Raji (cell line): Measurements from ENCODE around the gene NPDC1.

Experiments
- POLR2A ChIP-seq: IDR thresholded peaks from 2 replicates; pipeline ENCODE4 v1.6.1; 2011; ENCODE audit warnings: low read depth, low read length, control low read depth; ENCODE audit not compliant: insufficient read depth

NPDC1 gene

DNA sequence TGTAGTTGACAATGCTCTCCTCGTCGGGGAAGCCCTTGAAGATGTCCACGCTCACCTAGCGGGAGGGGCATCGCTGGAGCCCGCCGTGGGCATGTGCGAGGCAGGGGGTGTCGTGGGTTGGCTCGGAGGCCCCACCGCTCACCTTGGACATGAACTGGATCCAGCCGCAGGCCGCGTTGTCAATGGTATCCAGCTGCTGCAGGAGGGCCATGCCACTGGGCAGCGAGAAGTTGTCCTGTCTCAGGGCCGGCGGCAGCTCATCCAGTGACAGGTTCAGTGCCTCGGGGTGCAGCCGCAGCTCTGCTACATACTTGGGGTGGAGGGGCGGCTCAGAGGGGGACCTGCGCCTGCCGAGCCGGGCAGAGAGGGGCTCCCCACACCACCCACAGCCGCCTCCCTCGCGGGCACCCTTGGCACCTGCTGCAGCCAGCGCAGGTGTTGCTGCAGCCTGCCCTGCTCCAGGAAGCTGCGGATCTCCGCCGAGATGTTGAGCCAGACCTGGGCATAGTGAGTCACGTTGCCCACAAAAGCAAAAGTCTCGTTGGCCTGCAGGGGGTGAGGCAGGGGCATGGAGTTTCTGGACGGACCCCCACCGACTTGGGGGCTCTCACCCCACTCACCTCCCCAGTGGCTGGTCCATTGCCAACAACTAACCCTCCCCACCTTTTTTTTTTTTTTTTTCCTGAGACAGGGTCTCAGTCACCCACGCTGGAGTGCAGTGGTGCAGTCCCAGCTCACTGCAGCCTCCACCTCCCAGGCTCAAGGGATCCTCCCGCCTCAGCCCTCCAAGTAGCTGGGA, 27.0 kb downstream of the NPDC1 start:
- TF ChIP-seq POLR2A = no peak

DNA sequence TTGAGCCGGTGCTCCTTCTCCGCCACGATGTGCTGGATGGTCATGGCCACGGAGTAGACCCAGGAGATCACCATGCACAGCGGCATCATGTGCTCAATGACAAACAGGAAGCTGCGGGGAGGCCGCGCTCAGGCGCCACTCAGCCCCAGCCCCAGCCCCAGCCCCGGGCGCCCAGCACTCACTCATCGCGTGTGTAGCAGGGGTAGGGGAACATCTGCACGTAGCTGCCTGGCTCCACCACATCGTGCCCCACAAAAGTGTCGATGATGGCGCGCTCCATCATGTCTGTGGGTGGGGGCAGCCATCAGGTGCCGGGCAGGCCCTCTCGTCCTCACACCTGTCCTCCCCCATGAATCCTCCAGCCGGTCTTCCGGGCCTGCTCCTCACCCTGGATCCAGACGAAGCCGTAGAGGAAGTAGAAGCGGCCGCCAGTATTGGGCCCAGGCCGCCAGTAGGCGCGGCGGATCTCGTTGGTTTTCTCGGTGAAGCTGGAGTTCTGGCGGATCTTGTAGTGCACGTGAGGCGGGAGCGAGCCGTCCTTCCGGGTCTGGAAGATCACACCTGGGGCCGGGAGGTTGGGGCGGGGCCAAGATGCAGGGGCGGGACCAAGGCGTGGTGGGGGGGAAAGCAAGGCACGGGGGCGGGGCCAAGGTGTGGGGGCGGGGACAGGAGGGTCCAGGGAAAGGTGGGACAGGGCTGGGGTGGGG, 28.0 kb downstream of the NPDC1 start:
- no peak for TF ChIP-seq POLR2A

DNA sequence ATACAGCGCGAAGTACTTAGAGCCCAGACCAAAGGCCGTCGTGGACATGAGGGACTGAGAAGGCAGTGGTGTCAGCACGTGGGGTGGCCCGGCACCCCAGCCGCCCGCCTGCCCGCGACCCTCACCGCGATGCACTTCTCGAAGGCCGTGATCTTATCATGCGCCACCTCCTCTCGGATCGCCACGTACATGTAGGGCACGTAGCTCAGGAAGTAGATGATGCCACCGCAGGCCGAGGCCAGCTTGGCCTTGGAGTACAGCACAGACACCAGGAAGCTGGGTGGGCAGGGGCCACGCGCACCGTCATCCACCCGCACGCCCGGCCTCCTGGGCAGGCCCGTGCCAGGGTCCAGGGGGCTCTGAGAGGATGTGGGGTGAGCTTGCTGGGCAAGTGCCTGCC, 28.9 kb downstream of the NPDC1 start:
- TF ChIP-seq POLR2A = no peak

DNA sequence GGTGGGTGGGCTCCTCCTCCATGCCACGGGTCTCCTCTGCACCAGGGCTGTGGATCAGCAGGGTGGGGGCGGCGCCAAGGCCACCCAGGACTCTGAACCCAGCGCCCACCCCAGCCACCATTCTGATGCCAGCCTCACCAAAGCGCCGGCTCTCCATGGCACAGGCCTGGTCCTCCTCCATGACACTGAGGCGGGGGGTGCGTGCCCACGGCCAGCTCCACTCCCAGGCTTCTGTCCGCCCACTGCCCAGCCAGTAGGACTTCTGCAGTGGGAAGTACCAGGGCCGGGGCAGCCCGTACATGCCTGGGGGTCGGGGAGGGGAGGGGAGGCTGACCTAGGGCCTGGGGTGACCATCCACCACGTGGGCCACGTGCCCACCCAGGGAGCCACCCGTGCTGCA, 29.5 kb downstream of the NPDC1 start:
- no peak for TF ChIP-seq POLR2A

DNA sequence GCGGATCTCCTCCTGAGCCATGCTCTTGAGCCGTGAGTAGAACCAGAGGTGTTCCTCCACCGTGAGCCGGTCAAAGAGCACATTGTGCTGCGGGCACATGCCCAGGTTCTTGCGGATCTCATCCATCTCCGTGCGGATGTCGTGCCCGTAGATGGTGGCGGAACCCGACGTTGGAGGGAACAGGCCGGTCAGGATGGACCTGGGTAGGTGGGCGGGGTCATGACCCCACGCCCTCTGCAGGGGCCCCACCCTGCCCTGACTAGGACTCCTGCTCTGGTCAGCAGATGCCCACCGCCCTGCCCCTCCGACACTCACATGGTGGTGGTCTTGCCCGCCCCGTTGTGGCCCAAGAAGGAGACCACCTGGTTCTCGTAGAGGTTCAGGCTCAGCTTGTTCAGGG, 30.0 kb downstream of the NPDC1 start:
- TF ChIP-seq POLR2A = no peak

DNA sequence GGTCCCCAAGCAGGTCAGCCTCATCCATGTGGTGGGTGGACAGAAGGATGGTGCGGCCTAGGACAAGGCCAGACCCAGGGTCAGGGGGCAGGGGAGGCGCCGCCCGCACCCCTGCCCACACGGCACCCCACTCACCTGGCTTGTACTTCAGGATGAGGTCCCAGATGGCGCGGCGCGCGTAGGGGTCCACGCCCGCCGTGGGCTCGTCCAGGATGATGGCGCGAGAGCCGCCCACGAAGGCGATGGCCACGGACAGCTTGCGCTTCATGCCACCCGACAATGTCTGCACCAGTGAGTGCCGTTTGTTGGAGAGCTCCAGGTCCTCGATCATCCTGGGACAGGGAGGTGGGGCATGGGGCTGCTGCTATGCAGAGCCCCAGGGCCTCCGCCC, 30.4 kb downstream of the NPDC1 start:
- TF ChIP-seq POLR2A = no peak

DNA sequence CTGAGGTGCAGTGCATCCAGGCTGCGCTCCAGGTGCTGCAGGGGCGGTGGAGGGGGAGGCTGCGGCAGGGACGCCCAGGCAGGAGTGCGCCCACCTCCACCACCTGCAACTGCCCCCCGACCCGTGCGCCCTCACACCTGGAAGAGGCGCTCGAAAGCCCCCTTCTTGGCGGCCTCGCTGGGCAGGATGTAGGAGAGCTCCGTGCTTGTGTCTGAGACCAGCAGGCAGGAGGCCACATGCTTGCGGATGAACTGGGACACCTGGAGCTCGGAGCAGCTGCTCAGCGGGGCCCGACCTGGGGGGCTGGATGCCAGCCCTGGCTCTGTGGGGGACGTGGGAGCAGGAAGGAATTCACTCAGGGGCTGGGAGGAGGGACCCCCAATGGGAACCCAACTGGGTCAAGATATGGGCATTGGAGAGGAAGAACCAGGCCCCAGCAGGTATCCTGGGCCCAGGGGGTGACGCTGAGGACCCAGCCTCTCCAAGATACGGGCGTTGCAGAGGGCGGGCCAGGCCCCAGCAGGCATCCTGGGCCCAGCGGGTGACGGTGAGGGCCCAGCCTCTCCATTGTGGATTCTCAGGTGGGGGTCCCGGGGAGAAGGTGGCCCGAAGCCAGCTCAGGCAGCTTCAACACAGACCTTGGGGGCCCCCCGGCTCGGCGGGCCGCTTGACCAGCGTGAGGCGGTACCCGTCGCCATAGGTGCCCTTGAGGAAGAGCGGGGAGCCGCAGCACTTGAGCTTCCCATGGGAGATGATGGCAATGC, 31.0 kb downstream of the NPDC1 start:
- TF ChIP-seq POLR2A = no peak

DNA sequence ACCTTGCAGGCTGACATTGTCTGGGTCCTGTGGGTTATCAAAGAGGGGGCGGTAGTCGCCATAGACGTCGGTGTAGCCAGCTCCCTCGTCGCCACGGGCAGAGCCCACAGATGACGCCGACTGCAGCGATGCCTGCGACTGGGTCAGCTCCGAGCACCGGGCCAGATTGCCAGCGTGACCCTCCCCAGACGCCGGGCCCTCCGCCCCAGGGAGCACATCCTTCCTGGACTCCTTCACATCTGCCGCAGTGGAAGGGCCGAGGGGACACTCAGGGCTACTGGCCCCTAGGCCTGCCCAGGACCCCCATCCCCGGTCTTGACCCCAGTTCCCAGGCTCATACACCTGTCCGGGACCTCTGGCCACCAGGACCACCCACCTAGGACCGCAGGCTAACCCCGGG, 31.8 kb downstream of the NPDC1 start:
- no peak for TF ChIP-seq POLR2A

DNA sequence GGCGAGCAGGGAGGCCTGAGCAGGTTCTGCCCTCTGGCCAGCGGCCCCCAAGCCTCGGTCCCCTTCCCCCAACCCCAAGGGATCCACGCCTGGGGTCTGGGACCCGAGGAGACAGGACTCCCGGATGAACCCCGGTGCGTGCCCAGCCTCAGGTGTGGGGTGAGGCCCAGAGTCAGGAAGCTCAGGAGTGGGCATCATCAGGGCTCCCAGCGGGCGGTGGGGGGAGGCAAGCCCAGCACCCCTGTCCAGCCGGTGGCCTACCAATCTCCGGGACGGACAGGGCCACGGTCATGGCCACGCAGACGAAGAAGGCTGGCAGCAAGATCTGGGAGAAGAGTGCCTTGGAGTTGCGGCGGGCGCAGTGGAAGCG, 32.4 kb downstream of the NPDC1 start:
- TF ChIP-seq POLR2A = no peak

DNA sequence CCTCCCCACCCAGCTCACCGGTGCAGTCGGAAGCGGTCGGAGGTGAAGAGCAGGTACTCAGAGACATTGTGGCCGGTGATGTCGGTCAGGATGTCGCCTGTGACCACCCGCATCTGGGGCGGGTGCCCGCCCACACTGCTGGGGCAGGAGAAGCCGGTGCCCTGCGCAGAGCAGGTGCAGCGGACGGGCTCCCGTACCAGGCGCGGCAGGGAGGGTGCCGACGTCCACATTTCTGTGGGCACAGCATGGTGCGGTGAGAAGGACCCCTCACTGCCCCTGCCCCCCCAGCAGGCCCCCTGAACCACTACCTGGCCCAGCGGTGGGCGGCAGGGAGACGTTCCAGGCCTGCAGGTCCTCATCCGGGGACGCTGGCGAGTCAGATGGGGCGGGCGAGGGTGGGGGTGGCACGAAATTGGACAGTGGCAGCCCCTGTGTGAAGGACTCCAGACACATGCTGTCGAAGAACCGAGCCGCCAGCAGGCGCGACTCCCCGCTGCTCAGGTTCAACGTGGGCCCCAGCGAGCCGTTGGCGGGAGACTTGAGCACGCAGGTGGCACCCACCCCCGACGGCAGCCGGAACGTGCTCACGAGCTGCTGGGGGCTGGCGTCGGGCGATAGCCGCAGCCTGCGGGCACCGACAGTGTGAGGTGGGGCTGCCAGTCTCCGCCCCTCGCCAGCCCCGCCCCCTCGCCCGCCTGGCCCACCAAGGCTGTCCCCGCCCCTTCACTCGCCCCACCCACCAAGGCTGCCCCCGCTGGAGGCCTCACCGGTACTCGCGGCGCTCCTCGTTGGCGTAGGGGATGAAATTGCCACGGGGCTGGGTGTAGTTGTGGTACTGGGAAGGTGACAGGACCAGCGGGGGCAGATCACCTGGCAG, 33.0 kb downstream of the NPDC1 start:
- no peak for TF ChIP-seq POLR2A

DNA sequence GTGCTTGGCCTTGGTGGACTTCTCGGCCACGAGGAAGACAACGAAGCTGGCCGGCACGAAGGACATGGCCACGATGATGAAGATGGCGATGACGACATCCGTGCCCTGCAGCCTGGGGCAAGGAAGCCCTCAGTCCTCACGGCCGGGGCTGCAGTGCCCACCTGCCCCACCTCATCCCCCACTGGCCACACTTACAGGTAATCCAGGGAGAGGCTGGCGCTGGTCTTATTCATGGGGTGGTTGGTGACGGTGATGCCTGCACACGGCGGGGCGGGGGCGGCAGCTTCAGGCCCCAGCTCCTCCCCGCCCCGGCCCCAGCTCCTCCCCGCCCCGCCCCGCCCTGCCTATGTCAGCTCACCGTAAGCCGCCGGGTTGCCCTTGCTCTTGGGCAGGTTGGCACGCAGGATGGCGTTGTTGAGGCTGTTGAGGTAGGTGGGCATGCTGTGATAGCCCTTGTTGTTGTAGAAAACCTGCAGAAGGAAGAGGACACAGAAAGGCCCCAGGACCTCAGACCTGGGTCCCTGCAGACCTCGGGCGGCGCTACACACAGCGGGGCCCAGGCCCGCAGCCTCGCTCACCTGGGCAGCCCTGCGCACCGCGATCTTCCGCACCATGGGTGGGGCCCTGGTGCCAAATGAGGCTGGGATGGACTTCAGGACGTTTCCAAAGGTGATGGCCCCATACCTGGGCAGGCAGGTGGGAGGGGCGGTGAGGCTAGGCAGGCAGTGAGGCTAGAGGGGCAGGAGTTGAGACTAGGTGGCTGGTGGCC, 33.9 kb downstream of the NPDC1 start:
- no peak for TF ChIP-seq POLR2A

DNA sequence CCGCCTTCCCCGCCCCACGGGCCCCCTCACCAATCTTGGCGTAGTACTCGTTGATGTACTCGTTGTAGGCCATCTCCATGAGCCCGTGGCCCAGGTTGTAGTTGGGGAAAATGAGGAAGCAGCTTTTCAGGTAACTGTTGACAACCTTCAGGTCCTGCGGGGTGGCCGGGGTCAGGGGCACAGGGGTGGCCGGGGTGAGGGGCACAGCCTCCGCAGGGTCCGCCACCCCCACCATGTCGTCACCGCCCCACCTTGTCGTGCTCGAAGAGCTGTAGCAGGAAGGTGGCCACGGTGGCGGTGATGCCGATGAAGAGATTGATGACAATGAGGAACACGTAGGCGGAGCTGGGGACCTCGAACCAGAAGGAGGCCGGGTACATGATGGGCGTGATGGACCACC, 34.8 kb downstream of the NPDC1 start:
- no peak for TF ChIP-seq POLR2A

DNA sequence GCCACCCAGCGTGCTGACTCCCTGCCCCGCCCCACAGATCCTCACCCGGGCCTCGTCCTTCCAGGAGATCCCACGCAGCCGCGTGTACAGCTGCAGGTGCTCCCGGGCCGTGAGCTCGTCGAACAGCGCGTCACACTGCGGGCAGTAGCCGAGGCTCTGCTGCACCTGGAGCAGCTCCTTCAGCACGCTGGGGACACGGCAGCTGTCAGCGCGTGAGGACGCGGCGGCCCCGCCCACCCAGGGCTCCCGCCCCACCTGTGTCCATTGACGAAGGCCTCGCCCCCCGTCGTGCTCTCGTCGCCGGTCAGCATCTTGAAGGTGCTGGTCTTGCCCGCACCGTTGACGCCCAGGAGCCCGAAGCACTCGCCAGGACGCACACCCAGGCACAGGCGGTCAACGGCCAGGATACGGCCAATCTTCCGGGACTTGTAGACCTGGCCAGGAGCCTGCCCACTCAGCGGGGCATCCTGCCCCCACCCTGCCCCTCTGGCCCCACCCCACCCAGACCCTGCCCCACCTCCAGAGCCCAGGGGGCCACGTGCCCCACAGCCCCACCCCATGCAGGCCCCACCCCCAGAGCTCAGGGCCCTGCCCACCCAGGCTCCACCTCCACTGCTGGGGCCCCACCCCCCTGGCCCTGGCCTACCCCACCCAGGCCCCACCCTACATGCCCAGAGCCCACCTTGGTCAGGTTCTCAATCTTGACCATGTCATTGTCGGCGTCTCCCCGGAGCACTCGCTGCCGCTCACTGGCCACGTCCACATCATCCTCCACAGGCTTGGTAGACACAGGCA, 35.8 kb downstream of the NPDC1 start:
- TF ChIP-seq POLR2A = no peak
